ENCODE data around the gene TAS2R42.

The TAS2R42 gene

DNA sequence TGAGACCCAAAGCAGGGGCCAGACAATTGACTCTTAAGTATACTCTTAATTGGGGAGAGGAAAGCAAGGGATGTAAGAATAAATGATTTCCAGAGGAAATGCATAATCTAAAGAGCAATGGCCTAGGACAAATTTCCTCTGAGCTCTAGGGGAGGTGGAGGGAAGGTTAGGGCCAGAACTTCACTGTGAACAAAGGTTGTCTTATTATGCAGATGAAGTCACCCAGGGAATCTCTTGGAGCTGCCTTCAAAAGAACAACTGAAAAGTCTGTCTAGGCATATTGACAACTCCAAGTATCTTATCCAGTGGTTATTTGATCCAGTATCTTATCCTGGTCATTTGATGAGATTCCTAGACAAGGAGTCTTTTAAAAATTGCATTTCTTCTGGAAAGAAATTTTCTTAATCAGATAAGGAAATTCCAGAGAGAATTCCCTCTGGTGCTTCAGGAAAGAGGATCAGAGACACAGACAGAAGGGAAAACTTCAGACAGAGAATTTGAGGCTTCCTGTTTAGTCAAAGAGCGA is 32.3 kb downstream of the TAS2R42 start:
- no peak for DNase-seq (ENCODE audit: low spot score)
- ChIA-PET CTCF (no interaction called here), POLR2A (ENCODE audit: low non-redundant PET) (no interaction called here)
- no peak overlapping the region for H3K27ac ChIP-seq
- TF ChIP-seq, protein P1, sequence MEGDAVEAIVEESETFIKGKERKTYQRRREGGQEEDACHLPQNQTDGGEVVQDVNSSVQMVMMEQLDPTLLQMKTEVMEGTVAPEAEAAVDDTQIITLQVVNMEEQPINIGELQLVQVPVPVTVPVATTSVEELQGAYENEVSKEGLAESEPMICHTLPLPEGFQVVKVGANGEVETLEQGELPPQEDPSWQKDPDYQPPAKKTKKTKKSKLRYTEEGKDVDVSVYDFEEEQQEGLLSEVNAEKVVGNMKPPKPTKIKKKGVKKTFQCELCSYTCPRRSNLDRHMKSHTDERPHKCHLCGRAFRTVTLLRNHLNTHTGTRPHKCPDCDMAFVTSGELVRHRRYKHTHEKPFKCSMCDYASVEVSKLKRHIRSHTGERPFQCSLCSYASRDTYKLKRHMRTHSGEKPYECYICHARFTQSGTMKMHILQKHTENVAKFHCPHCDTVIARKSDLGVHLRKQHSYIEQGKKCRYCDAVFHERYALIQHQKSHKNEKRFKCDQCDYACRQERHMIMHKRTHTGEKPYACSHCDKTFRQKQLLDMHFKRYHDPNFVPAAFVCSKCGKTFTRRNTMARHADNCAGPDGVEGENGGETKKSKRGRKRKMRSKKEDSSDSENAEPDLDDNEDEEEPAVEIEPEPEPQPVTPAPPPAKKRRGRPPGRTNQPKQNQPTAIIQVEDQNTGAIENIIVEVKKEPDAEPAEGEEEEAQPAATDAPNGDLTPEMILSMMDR (conservative IDR thresholded peaks at IDR 0.05; ENCODE audit: low read depth), result no peak

- TF ChIP-seq, protein P1 (conservative IDR thresholded peaks at IDR 0.05; ENCODE audit: low read depth), result no peak
- CTCF ChIA-PET, result no interaction called here
Measured at GRCh38 chr12:11152725-11153124, 34.0 kb downstream of the TAS2R42 start.

DNA sequence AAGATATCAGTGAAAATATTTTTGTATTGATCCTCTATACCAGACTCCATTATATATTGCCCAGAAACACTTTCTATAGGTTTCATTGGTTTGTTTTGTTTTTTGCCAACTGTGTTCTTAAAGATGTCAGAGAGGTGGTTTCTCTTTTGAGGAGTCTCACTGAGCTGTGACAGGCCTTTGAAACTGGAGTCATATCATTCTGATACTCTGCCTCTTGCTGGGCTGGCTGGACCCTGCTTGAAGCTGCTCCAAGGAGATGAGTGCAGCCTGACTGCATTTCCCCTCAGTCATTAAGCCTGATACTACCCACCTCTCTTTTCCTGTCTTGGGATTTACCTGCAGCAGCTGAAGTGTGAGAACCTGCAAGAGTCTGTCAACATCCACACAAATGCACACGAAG is 35.9 kb downstream of the TAS2R42 start:
- H3K27ac ChIP-seq, result no peak overlapping the region
- TF ChIP-seq, protein P1 (conservative IDR thresholded peaks at IDR 0.05; ENCODE audit: low read depth), result no peak
- POLR2A ChIA-PET (ENCODE audit: low non-redundant PET), result no interaction called here
- no peak for DNase-seq (ENCODE audit: low spot score)
- CTCF ChIA-PET, result no interaction called here

More at GRCh38 chr12:11152725-11153124, 34.0 kb downstream of the TAS2R42 start:
- no peak overlapping the region for H3K27ac ChIP-seq
- no peak for DNase-seq (ENCODE audit: low spot score)
- POLR2A ChIA-PET (ENCODE audit: low non-redundant PET), result no interaction called here

DNA sequence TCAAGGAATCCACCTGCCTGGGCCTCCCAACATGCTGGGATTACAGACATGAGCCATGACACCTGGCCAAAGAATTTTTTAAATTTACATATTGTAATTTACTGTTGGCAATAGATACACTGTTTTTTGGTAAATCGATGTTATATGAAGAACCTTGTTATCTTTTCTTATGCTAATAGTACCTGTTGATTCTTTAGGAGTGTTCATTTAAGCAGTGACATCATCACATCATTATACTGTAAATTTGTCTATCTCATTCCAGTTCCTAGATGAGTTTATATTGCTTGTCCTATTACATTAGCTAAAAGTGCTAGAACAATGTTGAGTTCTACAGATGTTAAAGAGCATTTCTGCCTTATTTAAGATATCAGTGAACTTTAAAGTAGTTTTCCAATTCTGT is 39.3 kb downstream of the TAS2R42 start:
- ChIA-PET POLR2A (ENCODE audit: low non-redundant PET) (no interaction called here), CTCF (no interaction called here)
- H3K27ac ChIP-seq, result no peak overlapping the region
- no peak for DNase-seq (ENCODE audit: low spot score)
- TF ChIP-seq, protein P1 (conservative IDR thresholded peaks at IDR 0.05; ENCODE audit: low read depth), result no peak

- H3K27ac ChIP-seq, result no peak overlapping the region
- no peak for DNase-seq (ENCODE audit: low spot score)
- CTCF ChIA-PET, result no interaction called here
- TF ChIP-seq, protein P1 (conservative IDR thresholded peaks at IDR 0.05; ENCODE audit: low read depth), result no peak
- POLR2A ChIA-PET (ENCODE audit: low non-redundant PET), result no interaction called here
Measured at GRCh38 chr12:11144297-11144696, 42.4 kb downstream of the TAS2R42 start.

GRCh38 chr12:11143352-11143751 is 43.4 kb downstream of the TAS2R42 start:
- H3K27ac ChIP-seq, result no peak overlapping the region
- ChIA-PET POLR2A (ENCODE audit: low non-redundant PET) (interaction anchor here (0.6 kb wide), 1 partner anchor 25 kb away, joined by 3 read pairs; no protein-coding TSS in a partner anchor), CTCF (no interaction called here)
- no peak for DNase-seq (ENCODE audit: low spot score)
- TF ChIP-seq, protein P1 (conservative IDR thresholded peaks at IDR 0.05; ENCODE audit: low read depth), result no peak

DNA sequence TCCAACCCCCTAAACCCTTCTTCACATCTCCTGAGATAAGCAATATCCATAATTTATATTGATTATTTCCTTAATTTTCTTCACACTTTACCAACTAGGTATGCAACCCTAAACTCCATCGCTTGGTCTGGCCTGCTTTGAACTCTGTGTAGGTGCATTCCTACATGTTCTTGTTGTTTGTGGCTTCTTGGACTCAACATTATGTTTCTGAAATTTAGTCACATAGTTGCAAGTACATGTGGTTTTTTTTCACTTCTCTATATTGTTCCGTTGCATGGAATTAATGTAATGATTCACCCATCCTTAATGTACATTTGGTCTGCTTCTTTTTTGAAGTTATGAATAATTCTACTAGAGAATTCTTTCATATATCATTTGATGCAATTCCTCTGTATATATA is 50.7 kb downstream of the TAS2R42 start:
- POLR2A ChIA-PET (ENCODE audit: low non-redundant PET), result no interaction called here
- H3K27ac ChIP-seq, result no peak overlapping the region
- CTCF ChIA-PET, result no interaction called here
- DNase-seq (ENCODE audit: low spot score), result no peak
- TF ChIP-seq, protein P1 (conservative IDR thresholded peaks at IDR 0.05; ENCODE audit: low read depth), result no peak
